ENCODE measurements around the gene PPP2R2B.

The PPP2R2B gene

GRCh38 chr5:146877783-146878475 lies 628 bp downstream of the PPP2R2B start:
- H3K4me1 ChIP-seq (ENCODE audit: control insufficient read depth in 1 of 2, insufficient read depth in 1 of 2, low read depth in 1 of 2, low read length in 1 of 2) = peaks cover 0 to 13% of the 10 kb centered on the region in 2 experiments
- H3K4me3 ChIP-seq (ENCODE audit: low read depth in 1 of 2, low read length in 1 of 2) = peak overlapping the region in 1 of 2 experiments; percentile 16
- no peaks in the 10 kb centered on the region for H3K9me3 ChIP-seq
- no peak overlapping the region for H3K27ac ChIP-seq
- peaks cover 69% of the 10 kb centered on the region for H3K27me3 ChIP-seq
- no peak for TF ChIP-seq CTCF (IDR thresholded peaks at IDR 0.05)
- H3K36me3 ChIP-seq = no peaks in the 10 kb centered on the region

GRCh38 chr5:146877178-146877681 lies 1.3 kb downstream of the PPP2R2B start:
- Histone ChIP-seq H3K9me3 (no peaks in the 10 kb centered on the region), H3K4me1 (ENCODE audit: control insufficient read depth in 1 of 2, insufficient read depth in 1 of 2, low read depth in 1 of 2, low read length in 1 of 2) (peaks cover 0 to 13% of the 10 kb centered on the region in 2 experiments), H3K36me3 (no peaks in the 10 kb centered on the region), H3K4me3 (ENCODE audit: low read depth in 1 of 2, low read length in 1 of 2) (peak overlapping the region in 1 of 2 experiments; percentile 16), H3K27ac (no peak overlapping the region), H3K27me3 (peaks cover 69% of the 10 kb centered on the region)
- TF ChIP-seq CTCF (IDR thresholded peaks at IDR 0.05) = no peak

- TF ChIP-seq CTCF (IDR thresholded peaks at IDR 0.05) = no peak
- no peaks in the 10 kb centered on the region for H3K9me3 ChIP-seq
- no peak overlapping the region for H3K27ac ChIP-seq
- H3K27me3 ChIP-seq = peaks cover 42% of the 10 kb centered on the region
- H3K4me3 ChIP-seq (ENCODE audit: low read depth in 1 of 2, low read length in 1 of 2) = no peak overlapping the region
- H3K36me3 ChIP-seq = no peaks in the 10 kb centered on the region
- H3K4me1 ChIP-seq (ENCODE audit: control insufficient read depth in 1 of 2, insufficient read depth in 1 of 2, low read depth in 1 of 2, low read length in 1 of 2) = peaks cover 0 to 10% of the 10 kb centered on the region in 2 experiments
These were observed 5.2 kb downstream of the PPP2R2B start for GRCh38 chr5:146873186-146873917.

GRCh38 chr5:146872188-146872587 lies 6.4 kb downstream of the PPP2R2B start:
- H3K27ac ChIP-seq = no peak overlapping the region
- TF ChIP-seq CTCF (IDR thresholded peaks at IDR 0.05) = no peak
- no peaks in the 10 kb centered on the region for H3K4me1 ChIP-seq (ENCODE audit: control insufficient read depth in 1 of 2, insufficient read depth in 1 of 2, low read depth in 1 of 2, low read length in 1 of 2)
- H3K4me3 ChIP-seq (ENCODE audit: low read depth in 1 of 2, low read length in 1 of 2) = no peak overlapping the region
- H3K9me3 ChIP-seq = no peaks in the 10 kb centered on the region
- H3K36me3 ChIP-seq = no peaks in the 10 kb centered on the region
- H3K27me3 ChIP-seq = peaks cover 30% of the 10 kb centered on the region

DNA sequence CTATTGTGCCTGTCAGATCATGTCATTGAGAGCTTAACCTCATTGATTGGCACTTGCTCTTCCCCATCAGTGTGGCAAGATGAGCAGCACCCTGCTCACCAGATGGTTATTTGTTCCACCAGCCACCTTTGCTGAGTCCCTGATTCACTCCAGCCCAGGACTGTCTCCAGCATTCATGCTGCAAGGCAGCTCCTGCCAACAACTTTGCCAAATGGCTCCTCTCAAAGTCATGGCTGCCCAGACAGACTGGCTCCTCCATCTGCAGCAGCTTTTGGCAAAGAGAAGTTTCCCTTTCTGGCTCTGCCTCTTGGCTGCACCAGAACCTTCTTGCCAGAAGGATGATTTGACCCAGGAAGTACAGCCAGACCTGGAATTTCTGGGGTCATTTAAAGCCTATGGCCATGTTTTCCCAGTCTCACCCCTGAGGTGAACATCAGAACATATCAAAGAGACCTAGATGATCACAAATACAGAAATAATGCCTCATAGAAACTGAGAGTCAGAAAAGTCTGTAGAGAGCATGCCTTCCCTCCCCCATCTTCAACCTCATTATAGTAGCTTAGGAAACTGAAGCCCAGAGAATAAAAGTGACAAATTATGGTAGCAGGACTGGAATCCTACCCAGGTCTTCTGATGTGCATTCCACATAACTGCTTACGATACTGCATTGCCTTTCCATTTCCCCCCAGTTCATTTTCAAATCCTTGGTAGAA lies 10.4 kb downstream of the PPP2R2B start:
- Histone ChIP-seq H3K27ac (no peak overlapping the region), H3K9me3 (no peaks in the 10 kb centered on the region), H3K4me3 (ENCODE audit: low read depth in 1 of 2, low read length in 1 of 2) (no peak overlapping the region), H3K27me3 (no peaks in the 10 kb centered on the region), H3K36me3 (no peaks in the 10 kb centered on the region), H3K4me1 (ENCODE audit: control insufficient read depth in 1 of 2, insufficient read depth in 1 of 2, low read depth in 1 of 2, low read length in 1 of 2) (no peaks in the 10 kb centered on the region)
- no peak for TF ChIP-seq CTCF (IDR thresholded peaks at IDR 0.05)

Measured in neutrophil (primary cell).